Endothelial cell of umbilical vein (primary cell): ENCODE data around the gene PDGFA. TPM values are rescaled to one million over a fixed set of nuclear protein-coding genes. Genes with fewer than 3 reads are reported as not detected.

Experiments
- BruUV-seq: library from RNA; stranded (reverse); fragments of 400-500 nt; replicated peaks from 2 replicates; lab custom pipeline; 2021; lab: Mats Ljungman, UMichigan
- CTCF ChIA-PET: fragments of 300-600, 350-600 bp; sonication (Branson Sonifier 250); formaldehyde crosslinking; loops from one replicate; lab custom pipeline; 2021; ENCODE audit warnings: antibody characterized with exemption, inconsistent platforms; lab: Charles Lee
- POLR2A ChIA-PET: fragments of 300-600, 350-600 bp; sonication (Branson Sonifier 250); formaldehyde crosslinking; loops from one replicate; lab custom pipeline; 2021; ENCODE audit warnings: antibody characterized with exemption, inconsistent platforms; lab: Charles Lee
- DNase-seq: peaks from one replicate; pipeline ENCODE4 v3.0.0-alpha.2; 2011; ENCODE audit warnings: low read depth, low spot score
- FAIRE-seq: peaks from 2 replicates; lab custom pipeline; 2011; peaks lifted over from hg19 to GRCh38; lab: Jason Lieb, UNC
- H2AFZ ChIP-seq: 2 replicates; pipeline ENCODE4 v1.6.0; 2012; ENCODE audit warnings: low read depth, low read length, control low read depth, inconsistent platforms
- H3K27ac ChIP-seq: 2 replicates; pipeline ENCODE4 v1.5.1; 2011; ENCODE audit warnings: low read depth, mild to moderate bottlenecking, control low read depth, low read length, moderate library complexity; ENCODE audit not compliant: insufficient read depth
- H3K27me3 ChIP-seq, 2 experiments: 2 replicates each; pipeline versions ENCODE4 v1.6.0 to v1.6.1; 2011; ENCODE audit warnings: low read length in 2 of 2, mixed read lengths in 1 of 2; ENCODE audit not compliant: control insufficient read depth in 2 of 2, insufficient read depth in 2 of 2
- H3K36me3 ChIP-seq, 2 experiments: 2 replicates in 1 of 2; 3 replicates in 1 of 2; pipeline ENCODE4 v1.5.1; 2011; ENCODE audit warnings: low read length in 2 of 2, mild to moderate bottlenecking in 1 of 2, moderate library complexity in 1 of 2; ENCODE audit not compliant: control insufficient read depth in 2 of 2, insufficient read depth in 2 of 2; ENCODE audit errors: extremely low read depth in 1 of 2
- H3K4me1 ChIP-seq: 3 replicates; pipeline ENCODE4 v1.5.1; 2011; ENCODE audit warnings: mild to moderate bottlenecking, low read length; ENCODE audit not compliant: control insufficient read depth, insufficient read depth; ENCODE audit errors: extremely low read depth
- H3K4me2 ChIP-seq: 2 replicates; pipeline ENCODE4 v1.6.1; 2011; ENCODE audit warnings: low read length, control low read depth, mixed read lengths; ENCODE audit not compliant: insufficient read depth
- H3K4me3 ChIP-seq, 3 experiments: fragments of 200-600 bp in 1 of 3; sonication (generic), shearing (Covaris generic) in 1 of 3; replicated peaks in 1 of 3; 2 replicates each; pipeline ENCODE4 v1.5.1; 2011 to 2016; ENCODE audit warnings: control low read depth in 3 of 3, low read length in 3 of 3, mild to moderate bottlenecking in 2 of 3, inconsistent platforms in 1 of 3, low read depth in 1 of 3, moderate library complexity in 1 of 3; ENCODE audit not compliant: insufficient read depth in 1 of 3
- H3K79me2 ChIP-seq: 2 replicates; pipeline ENCODE4 v1.6.0; 2012; ENCODE audit warnings: low read length, inconsistent platforms; ENCODE audit not compliant: control insufficient read depth, insufficient read depth
- H3K9ac ChIP-seq: replicated peaks from 2 replicates; pipeline ENCODE3; 2011; ENCODE audit warnings: low read length, control low read depth; ENCODE audit not compliant: insufficient read depth; ENCODE audit errors: extremely low read depth
- H3K9me1 ChIP-seq: replicated peaks from 3 replicates; pipeline ENCODE4 v1.6.0; 2011; ENCODE audit warnings: mild to moderate bottlenecking, low read length; ENCODE audit not compliant: control insufficient read depth, insufficient read depth; ENCODE audit errors: extremely low read depth
- H3K9me3 ChIP-seq: replicated peaks from 2 replicates; pipeline ENCODE4 v1.5.1; 2012; ENCODE audit warnings: low read length, inconsistent platforms; ENCODE audit not compliant: control insufficient read depth, insufficient read depth
- H4K20me1 ChIP-seq: replicated peaks from 2 replicates; pipeline ENCODE3; 2011; ENCODE audit warnings: mild to moderate bottlenecking, low read length; ENCODE audit not compliant: control insufficient read depth, insufficient read depth; ENCODE audit errors: extremely low read depth
- JUN ChIP-seq: IDR thresholded peaks from 2 replicates; pipeline ENCODE4 v1.6.1; 2011; ENCODE audit warnings: borderline replicate concordance, low read depth; ENCODE audit not compliant: insufficient read length, insufficient read depth
- MYC ChIP-seq: IDR thresholded peaks from one replicate; pipeline ENCODE4 v1.6.1; 2011; ENCODE audit warnings: mild to moderate bottlenecking, low read depth, low read length
- POLR2A ChIP-seq: IDR thresholded peaks from 2 replicates; pipeline ENCODE4 v1.6.1; 2012; ENCODE audit warnings: low read depth, mild to moderate bottlenecking, control low read depth, low read length
- dilution Hi-C: fragments of 300-500 bp; cut with MboI; formaldehyde crosslinking; loops from one replicate; pipeline ENCODE4 v1.15.0; 2019; ENCODE audit warnings: low sequenced_read_pairs; ENCODE audit not compliant: extremely low pct_ligation_motif_present
- intact Hi-C: fragments of 100-400 bp; cut with micrococcal nuclease; formaldehyde crosslinking; loops from one replicate; pipeline ENCODE4 v1.10.0; 2022
- polyA plus RNA-seq, 4 experiments: library from polyadenylated mRNA; depleted of rRNA in 3 of 4; stranded (reverse) in 3 of 4; unstranded in 1 of 4; fragments of >200 nt; gene quantifications; 2 replicates each; pipeline versions ENCODE4 v1.2.1 to v1.2.3, GENCODE V29; 2011 to 2012; ENCODE audit warnings: missing spikeins in 1 of 4
- total RNA-seq: library from RNA; stranded (reverse); gene quantifications from 2 replicates; pipeline ENCODE4 v1.2.3, GENCODE V29; 2021
- TF ChIP-seq, protein P1 (sequence below), 2 donors: IDR thresholded peaks; 1 replicate in 1 of 2; 2 replicates in 1 of 2; pipeline ENCODE4 v1.5.1; 2011; ENCODE audit warnings: low read length in 2 of 2, mild to moderate bottlenecking in 2 of 2, moderate library complexity in 2 of 2, control low read depth in 1 of 2, inconsistent platforms in 1 of 2, low read depth in 1 of 2; ENCODE audit not compliant: insufficient read depth in 1 of 2; ENCODE audit errors: extremely low read depth in 1 of 2

PDGFA gene
- total and polyA plus RNA-seq, 2 donors (not counting 3 experiments of a cell fraction or from before 2014, with no cell fraction given), result 17.4 to 62.4 TPM

DNA sequence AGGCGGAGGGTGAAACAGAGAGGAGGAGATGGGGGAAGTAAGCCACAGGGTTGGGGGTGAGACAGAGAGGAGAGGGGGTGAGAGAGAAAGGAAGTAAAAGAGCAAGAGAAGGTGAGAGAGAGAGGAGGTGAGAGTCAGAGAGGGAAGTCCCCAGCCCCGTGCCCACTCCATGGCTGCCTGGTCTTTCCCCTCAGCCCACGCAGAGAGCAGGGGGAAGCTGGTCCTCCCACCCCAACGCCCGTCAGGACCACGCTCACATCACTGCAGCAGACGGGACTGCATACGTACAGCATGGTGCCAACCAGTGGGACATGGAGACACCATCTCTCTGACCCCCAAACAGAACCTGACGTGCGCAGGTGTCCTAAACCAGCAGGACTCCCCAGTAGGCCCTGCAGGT lies 12.1 kb upstream of the PDGFA start:
- H3K9ac ChIP-seq, result no peak overlapping the region
- no peaks in the 10 kb centered on the region for H3K27me3 ChIP-seq
- no peak for DNase-seq
- H3K9me1 ChIP-seq, result no peaks in the 10 kb centered on the region
- ChIA-PET CTCF (interaction anchor here (1.1 kb wide), 1 partner anchor 198 kb away, joined by 3 read pairs; no protein-coding TSS in a partner anchor), POLR2A (no interaction called here)
- H3K4me3 ChIP-seq, result no peak overlapping the region
- dilution Hi-C loops, result no loop called here
- H3K79me2 ChIP-seq, result no peaks in the 10 kb centered on the region
- no peaks in the 10 kb centered on the region for H4K20me1 ChIP-seq
- no peaks in the 10 kb centered on the region for H3K9me3 ChIP-seq
- H3K36me3 ChIP-seq, result no peaks in the 10 kb centered on the region
- no peak overlapping the region for H2AFZ ChIP-seq
- BruUV-seq, result no TSS peak
- no peak for FAIRE-seq
- H3K4me2 ChIP-seq, result no peak overlapping the region
- intact Hi-C loops, result no loop called here
- H3K27ac ChIP-seq, result no peak overlapping the region
- H3K4me1 ChIP-seq, result no peaks in the 10 kb centered on the region
- no peak for TF ChIP-seq JUN

DNA sequence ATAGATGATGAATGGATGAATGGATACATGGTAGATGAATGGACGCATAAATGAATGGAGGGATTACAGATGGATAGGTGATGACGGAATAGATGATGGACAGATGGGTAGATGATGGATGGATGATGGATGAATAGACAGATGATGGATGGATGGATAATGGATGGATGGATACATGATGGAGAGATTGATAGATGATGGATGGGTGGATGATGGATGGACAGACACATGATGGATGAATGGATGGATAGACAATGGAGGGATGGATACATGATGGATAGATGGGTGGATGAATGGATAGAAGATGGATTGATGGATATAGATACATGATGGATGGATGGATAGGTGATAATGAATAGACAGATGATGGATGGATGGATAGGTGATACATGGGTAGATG lies 8.8 kb upstream of the PDGFA start:
- TF ChIP-seq, protein P1, sequence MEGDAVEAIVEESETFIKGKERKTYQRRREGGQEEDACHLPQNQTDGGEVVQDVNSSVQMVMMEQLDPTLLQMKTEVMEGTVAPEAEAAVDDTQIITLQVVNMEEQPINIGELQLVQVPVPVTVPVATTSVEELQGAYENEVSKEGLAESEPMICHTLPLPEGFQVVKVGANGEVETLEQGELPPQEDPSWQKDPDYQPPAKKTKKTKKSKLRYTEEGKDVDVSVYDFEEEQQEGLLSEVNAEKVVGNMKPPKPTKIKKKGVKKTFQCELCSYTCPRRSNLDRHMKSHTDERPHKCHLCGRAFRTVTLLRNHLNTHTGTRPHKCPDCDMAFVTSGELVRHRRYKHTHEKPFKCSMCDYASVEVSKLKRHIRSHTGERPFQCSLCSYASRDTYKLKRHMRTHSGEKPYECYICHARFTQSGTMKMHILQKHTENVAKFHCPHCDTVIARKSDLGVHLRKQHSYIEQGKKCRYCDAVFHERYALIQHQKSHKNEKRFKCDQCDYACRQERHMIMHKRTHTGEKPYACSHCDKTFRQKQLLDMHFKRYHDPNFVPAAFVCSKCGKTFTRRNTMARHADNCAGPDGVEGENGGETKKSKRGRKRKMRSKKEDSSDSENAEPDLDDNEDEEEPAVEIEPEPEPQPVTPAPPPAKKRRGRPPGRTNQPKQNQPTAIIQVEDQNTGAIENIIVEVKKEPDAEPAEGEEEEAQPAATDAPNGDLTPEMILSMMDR (IDR thresholded peaks at IDR 0.05; ENCODE audit: extremely low read depth in 1 of 2, insufficient read depth in 1 of 2, low read depth in 1 of 2, low read length in 2 of 2), result no peak
- TF ChIP-seq MYC (no peak), POLR2A (no peak)
- Histone ChIP-seq H2AFZ (no peak overlapping the region), H3K4me3 (no peak overlapping the region), H3K79me2 (no peaks in the 10 kb centered on the region), H3K4me2 (no peak overlapping the region), H3K9ac (no peak overlapping the region), H3K9me3 (no peaks in the 10 kb centered on the region), H3K27ac (no peak overlapping the region), H4K20me1 (no peaks in the 10 kb centered on the region), H3K27me3 (no peaks in the 10 kb centered on the region), H3K4me1 (no peaks in the 10 kb centered on the region), H3K9me1 (no peaks in the 10 kb centered on the region), H3K36me3 (no peaks in the 10 kb centered on the region)
- dilution Hi-C loops, result no loop called here
- ChIA-PET POLR2A (no interaction called here), CTCF (interaction anchor here (1.1 kb wide), 1 partner anchor 14 kb away, joined by 5 read pairs; no protein-coding TSS in a partner anchor)
- FAIRE-seq, result no peak
- no peak for DNase-seq
- intact Hi-C loops, result no loop called here
- BruUV-seq, result no TSS peak
